ENCODE measurements around the gene C4BPA. TPM values are rescaled to one million over a fixed set of nuclear protein-coding genes. Genes with fewer than 3 reads are reported as not detected.

The C4BPA gene
- polyA plus RNA-seq, 2 of the 4 experiments (the other 2 are of a cell fraction), result 0.92 to 3.6 TPM

DNA sequence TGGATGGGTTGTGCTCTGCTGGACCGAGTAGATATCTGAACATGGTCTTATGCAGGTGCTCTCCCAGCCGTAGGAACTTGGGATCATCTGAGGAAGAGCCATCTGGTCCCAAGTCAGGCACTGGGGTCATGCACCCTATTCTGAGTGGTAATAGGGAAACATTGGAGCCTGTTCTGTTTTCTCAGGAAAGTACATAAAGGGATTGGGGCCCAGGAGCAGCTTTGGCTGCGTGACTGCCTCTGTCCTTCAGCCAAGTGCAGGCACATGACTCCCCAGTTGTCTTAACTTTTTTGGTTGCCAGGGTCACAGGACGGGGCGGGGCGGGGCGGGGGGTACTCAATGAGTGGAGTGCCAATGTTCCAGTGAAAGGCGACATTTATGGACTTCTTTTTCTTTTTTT, 39.5 kb upstream of the C4BPA start:
- POLR2A ChIA-PET, result no interaction called here

DNA sequence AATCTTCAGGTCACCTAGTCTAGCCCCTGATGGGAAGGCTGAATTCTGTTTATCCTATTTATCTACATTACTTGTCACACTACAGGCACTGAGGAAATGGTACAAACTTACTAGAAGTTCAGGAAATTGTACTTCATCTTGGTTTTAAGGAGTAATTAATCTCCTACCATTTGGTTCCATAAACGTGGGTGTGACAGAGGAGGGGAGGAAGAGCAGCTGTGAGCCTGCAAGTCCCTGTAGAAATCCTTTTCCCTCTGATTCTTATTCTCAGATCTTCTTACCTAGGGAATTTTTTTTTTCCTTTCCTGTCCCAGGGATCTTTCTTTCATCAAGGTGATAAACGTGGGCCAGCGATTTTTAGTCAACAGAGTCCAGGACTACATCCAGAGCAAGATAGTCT, 36.8 kb upstream of the C4BPA start:
- Histone ChIP-seq H3K4me3 (no peak overlapping the region), H3K27ac (no peak overlapping the region), H3K9me3 (no peaks in the 10 kb centered on the region), H3K4me2 (no peak overlapping the region), H3K4me1 (no peaks in the 10 kb centered on the region)
- CTCF ChIA-PET, result interaction anchor here (1.3 to 2.5 kb wide), 2 partner anchors 8 to 17 kb away, joined by 4 to 14 read pairs; no protein-coding TSS in a partner anchor
- FAIRE-seq (no peak), DNase-seq (ENCODE audit: low read depth in 1 of 2, low spot score in 1 of 2) (no peak), ATAC-seq (no peak)
- WGBS (ENCODE audit: missing lambda C conversion rate), result 57% methylated on average over 3 of the region's 3 CpGs
- POLR2A ChIA-PET, result no interaction called here
- no peak for TF ChIP-seq RNF2 (IDR thresholded peaks at IDR 0.05; ENCODE audit: borderline replicate concordance, low read depth)

More for the DNA sequence above, 39.5 kb upstream of the C4BPA start:
- DNase-seq (ENCODE audit: low read depth in 1 of 2, low spot score in 1 of 2) (no peak), FAIRE-seq (no peak), ATAC-seq (no peak)
- no peaks in the 10 kb centered on the region for H3K9me3 ChIP-seq
- no peak for TF ChIP-seq KDM5A (IDR thresholded peaks at IDR 0.05)
- no peak for TF ChIP-seq SREBF2 (IDR thresholded peaks at IDR 0.05)
- TF ChIP-seq, protein P1, sequence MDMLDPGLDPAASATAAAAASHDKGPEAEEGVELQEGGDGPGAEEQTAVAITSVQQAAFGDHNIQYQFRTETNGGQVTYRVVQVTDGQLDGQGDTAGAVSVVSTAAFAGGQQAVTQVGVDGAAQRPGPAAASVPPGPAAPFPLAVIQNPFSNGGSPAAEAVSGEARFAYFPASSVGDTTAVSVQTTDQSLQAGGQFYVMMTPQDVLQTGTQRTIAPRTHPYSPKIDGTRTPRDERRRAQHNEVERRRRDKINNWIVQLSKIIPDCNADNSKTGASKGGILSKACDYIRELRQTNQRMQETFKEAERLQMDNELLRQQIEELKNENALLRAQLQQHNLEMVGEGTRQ (IDR thresholded peaks at IDR 0.05), result no peak
- TF ChIP-seq CHD4 (IDR thresholded peaks at IDR 0.05; ENCODE audit: borderline replicate concordance), result no peak
- TF ChIP-seq, protein P2, sequence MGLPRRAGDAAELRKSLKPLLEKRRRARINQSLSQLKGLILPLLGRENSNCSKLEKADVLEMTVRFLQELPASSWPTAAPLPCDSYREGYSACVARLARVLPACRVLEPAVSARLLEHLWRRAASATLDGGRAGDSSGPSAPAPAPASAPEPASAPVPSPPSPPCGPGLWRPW (IDR thresholded peaks at IDR 0.05), result no peak
- 89% methylated on average over 8 of the region's 8 CpGs for WGBS (ENCODE audit: missing lambda C conversion rate)
- no peak overlapping the region for H3K27ac ChIP-seq
- H3K4me2 ChIP-seq, result no peak overlapping the region
- no peak overlapping the region for H3K4me3 ChIP-seq
- H3K4me1 ChIP-seq, result no peaks in the 10 kb centered on the region
- CTCF ChIA-PET, result interaction anchor here (0.6 to 0.9 kb wide), 2 partner anchors 10 to 262 kb away, joined by 3 to 4 read pairs; no protein-coding TSS in a partner anchor

DNA sequence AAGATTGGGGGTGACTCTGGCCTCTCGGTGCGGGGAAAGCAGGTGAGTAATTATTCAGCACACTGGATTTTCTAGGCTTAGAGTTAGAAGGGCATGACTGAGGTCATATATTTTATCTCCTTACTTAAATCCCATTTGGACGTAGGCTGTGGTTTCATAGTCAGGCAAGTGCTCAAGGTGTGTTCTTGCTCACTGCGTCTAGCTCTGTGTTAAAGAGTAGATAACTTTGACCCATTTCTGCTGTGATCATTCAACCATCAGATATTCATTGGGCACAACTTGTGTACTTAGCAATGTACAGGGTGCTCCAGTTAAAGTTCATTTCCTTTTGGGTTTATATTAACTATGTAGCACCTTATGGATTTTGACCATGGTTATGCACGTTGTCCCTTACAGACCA, 36.4 kb upstream of the C4BPA start:
- ATAC-seq, result no peak
- DNase-seq (ENCODE audit: low read depth in 1 of 2, low spot score in 1 of 2), result no peak
- no peak for FAIRE-seq
- CTCF ChIA-PET, result interaction anchor here (1.1 to 2.5 kb wide), 4 partner anchors 9 to 254 kb away, joined by 3 to 14 read pairs (median 4); partner anchors contain the start of gene CD55
- POLR2A ChIA-PET, result no interaction called here
- Histone ChIP-seq H3K4me3 (no peak overlapping the region), H3K27ac (no peak overlapping the region), H3K9me3 (no peaks in the 10 kb centered on the region), H3K4me2 (no peak overlapping the region), H3K4me1 (no peaks in the 10 kb centered on the region)
- WGBS (ENCODE audit: missing lambda C conversion rate), result 88% methylated on average over 5 of the region's 5 CpGs
- no peak for TF ChIP-seq JUN (IDR thresholded peaks at IDR 0.05)

DNA sequence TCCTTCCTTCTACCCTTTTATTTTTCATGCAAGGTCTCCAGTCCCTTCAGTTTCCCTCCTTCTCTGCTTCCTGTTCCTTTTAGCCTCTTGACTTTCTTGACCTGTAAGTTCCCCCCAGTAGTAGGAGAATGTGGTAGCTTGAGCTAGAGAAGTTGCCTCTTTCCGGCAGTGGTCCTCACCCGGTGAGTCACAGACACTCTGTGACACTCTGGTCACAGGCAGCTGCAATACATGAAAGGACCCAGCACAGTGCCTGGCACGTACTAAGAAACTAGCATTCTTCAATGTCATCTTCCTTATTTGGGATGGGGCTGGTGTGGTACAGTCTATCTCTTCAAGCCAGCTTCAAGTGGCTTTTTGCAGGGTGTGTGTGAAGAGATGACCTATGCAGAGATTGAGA, 35.0 kb upstream of the C4BPA start:
- ChIA-PET CTCF (interaction anchor here (0.9 to 2.5 kb wide), 8 partner anchors 8 to 431 kb away, joined by 3 to 14 read pairs (median 4); no protein-coding TSS in a partner anchor), POLR2A (no interaction called here)
- Histone ChIP-seq H3K27ac (no peak overlapping the region), H3K9me3 (no peaks in the 10 kb centered on the region), H3K4me1 (peaks cover 6% of the 10 kb centered on the region), H3K4me3 (no peak overlapping the region), H3K4me2 (no peak overlapping the region)
- 82% methylated on average over 3 of the region's 3 CpGs for WGBS (ENCODE audit: missing lambda C conversion rate)
- FAIRE-seq, result no peak
- ATAC-seq, result no peak
- no peak for TF ChIP-seq ESRRA (IDR thresholded peaks at IDR 0.05; ENCODE audit: borderline replicate concordance, low read length)
- no peak for DNase-seq (ENCODE audit: low read depth in 1 of 2, low spot score in 1 of 2)

DNA sequence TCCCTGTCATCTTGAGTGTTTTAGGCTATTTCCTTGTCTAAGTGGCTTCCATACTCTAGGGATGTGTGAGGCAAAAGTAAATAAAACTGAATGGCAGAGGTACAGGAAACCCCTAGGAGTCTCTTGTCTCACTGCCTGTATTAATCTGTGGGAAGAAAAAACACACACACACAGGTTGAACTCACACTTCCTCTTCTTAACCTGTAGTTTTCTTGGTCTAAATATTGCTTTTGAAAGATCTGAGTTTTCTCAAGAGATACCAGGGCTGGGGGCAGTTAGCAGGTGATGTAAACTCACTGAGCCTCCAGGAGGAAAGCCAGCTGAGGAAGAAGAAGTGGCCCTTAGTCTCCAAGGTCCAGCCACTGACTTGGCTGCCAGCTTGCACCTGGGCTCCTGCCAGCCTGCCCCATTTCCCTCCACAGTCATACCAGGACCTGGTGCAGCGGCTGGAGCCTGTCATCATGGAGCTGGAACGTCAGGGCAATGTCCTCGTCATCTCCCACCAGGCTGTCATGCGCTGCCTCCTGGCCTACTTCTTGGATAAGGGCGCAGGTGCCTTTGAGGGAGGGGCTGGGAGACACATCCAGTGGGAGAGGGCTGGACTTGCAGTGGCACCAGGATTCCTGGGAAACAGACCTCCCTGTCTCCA, 34.1 kb upstream of the C4BPA start:
- Histone ChIP-seq H3K4me2 (no peak overlapping the region), H3K4me1 (peaks cover 10% of the 10 kb centered on the region), H3K9me3 (no peaks in the 10 kb centered on the region), H3K4me3 (no peak overlapping the region), H3K27ac (no peak overlapping the region)
- ChIA-PET POLR2A (no interaction called here), CTCF (interaction anchor here (1.4 to 2.9 kb wide), 6 partner anchors 10 to 430 kb away, joined by 3 to 14 read pairs (median 4); partner anchors contain the start of gene PFKFB2)
- 85% methylated on average over 5 of the region's 5 CpGs for WGBS (ENCODE audit: missing lambda C conversion rate)
- ATAC-seq (no peak), FAIRE-seq (no peak), DNase-seq (ENCODE audit: low read depth in 1 of 2, low spot score in 1 of 2) (no peak)
- TF ChIP-seq CBX8 (IDR thresholded peaks at IDR 0.05) (no peak), CHD2 (IDR thresholded peaks at IDR 0.05; ENCODE audit: low read length, partially characterized antibody) (no peak), POLR2A (IDR thresholded peaks at IDR 0.05; ENCODE audit: low read length) (no peak), SMC3 (IDR thresholded peaks at IDR 0.05) (no peak), ZFP36 (IDR thresholded peaks at IDR 0.05; ENCODE audit: borderline replicate concordance, partially characterized antibody) (no peak)
- TF ChIP-seq, protein P3, sequence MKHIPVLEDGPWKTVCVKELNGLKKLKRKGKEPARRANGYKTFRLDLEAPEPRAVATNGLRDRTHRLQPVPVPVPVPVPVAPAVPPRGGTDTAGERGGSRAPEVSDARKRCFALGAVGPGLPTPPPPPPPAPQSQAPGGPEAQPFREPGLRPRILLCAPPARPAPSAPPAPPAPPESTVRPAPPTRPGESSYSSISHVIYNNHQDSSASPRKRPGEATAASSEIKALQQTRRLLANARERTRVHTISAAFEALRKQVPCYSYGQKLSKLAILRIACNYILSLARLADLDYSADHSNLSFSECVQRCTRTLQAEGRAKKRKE (CRISPR knock-in tag; IDR thresholded peaks at IDR 0.05; ENCODE audit: low read depth), result no peak
- TF ChIP-seq, protein P1 (IDR thresholded peaks at IDR 0.05), result no peak
- TF ChIP-seq, protein P4, sequence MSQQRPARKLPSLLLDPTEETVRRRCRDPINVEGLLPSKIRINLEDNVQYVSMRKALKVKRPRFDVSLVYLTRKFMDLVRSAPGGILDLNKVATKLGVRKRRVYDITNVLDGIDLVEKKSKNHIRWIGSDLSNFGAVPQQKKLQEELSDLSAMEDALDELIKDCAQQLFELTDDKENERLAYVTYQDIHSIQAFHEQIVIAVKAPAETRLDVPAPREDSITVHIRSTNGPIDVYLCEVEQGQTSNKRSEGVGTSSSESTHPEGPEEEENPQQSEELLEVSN (IDR thresholded peaks at IDR 0.05; ENCODE audit: borderline replicate concordance, low read depth), result no peak
- TF ChIP-seq, protein P5, sequence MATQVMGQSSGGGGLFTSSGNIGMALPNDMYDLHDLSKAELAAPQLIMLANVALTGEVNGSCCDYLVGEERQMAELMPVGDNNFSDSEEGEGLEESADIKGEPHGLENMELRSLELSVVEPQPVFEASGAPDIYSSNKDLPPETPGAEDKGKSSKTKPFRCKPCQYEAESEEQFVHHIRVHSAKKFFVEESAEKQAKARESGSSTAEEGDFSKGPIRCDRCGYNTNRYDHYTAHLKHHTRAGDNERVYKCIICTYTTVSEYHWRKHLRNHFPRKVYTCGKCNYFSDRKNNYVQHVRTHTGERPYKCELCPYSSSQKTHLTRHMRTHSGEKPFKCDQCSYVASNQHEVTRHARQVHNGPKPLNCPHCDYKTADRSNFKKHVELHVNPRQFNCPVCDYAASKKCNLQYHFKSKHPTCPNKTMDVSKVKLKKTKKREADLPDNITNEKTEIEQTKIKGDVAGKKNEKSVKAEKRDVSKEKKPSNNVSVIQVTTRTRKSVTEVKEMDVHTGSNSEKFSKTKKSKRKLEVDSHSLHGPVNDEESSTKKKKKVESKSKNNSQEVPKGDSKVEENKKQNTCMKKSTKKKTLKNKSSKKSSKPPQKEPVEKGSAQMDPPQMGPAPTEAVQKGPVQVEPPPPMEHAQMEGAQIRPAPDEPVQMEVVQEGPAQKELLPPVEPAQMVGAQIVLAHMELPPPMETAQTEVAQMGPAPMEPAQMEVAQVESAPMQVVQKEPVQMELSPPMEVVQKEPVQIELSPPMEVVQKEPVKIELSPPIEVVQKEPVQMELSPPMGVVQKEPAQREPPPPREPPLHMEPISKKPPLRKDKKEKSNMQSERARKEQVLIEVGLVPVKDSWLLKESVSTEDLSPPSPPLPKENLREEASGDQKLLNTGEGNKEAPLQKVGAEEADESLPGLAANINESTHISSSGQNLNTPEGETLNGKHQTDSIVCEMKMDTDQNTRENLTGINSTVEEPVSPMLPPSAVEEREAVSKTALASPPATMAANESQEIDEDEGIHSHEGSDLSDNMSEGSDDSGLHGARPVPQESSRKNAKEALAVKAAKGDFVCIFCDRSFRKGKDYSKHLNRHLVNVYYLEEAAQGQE (IDR thresholded peaks at IDR 0.05), result no peak
- TF ChIP-seq, protein P6, sequence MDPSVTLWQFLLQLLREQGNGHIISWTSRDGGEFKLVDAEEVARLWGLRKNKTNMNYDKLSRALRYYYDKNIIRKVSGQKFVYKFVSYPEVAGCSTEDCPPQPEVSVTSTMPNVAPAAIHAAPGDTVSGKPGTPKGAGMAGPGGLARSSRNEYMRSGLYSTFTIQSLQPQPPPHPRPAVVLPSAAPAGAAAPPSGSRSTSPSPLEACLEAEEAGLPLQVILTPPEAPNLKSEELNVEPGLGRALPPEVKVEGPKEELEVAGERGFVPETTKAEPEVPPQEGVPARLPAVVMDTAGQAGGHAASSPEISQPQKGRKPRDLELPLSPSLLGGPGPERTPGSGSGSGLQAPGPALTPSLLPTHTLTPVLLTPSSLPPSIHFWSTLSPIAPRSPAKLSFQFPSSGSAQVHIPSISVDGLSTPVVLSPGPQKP (IDR thresholded peaks at IDR 0.05; ENCODE audit: low read depth, low read length), result no peak
